WTC11 (cell line): Measurements from ENCODE around the gene RBM34. TPM values are rescaled to one million over a fixed set of nuclear protein-coding genes. Genes with fewer than 3 reads are reported as not detected.

Source experiments
- ATAC-seq: fragments of 200-7000 bp; cut with Tn5 transposase; 2 replicates; pipeline ENCODE4 v1.10.0; 2021; ENCODE audit warnings: mild to moderate bottlenecking, moderate library complexity
- CTCF ChIA-PET: fragments of 300-600 bp; sonication (Branson Sonifier 250); formaldehyde crosslinking; loops from one replicate; lab custom pipeline; 2021; ENCODE audit warnings: antibody characterized with exemption; lab: Charles Lee
- POLR2A ChIA-PET: fragments of 350-600 bp; sonication (Branson Sonifier 250); formaldehyde crosslinking; loops from one replicate; lab custom pipeline; 2021; ENCODE audit warnings: antibody characterized with exemption; lab: Charles Lee
- DNase-seq: peaks from one replicate; pipeline ENCODE4 v3.0.0; 2021; ENCODE audit warnings: low spot score
- H3K27ac Mint-ChIP-seq: 2 replicates; pipeline ENCODE4 v1.8.0; 2021; ENCODE audit warnings: mixed read lengths
- H3K27me3 Mint-ChIP-seq: 2 replicates; pipeline ENCODE4 v1.8.0; 2021; ENCODE audit warnings: low read depth, mild to moderate bottlenecking, moderate library complexity, mixed read lengths
- H3K36me3 Mint-ChIP-seq: 2 replicates; pipeline ENCODE4 v1.8.0; 2021; ENCODE audit warnings: mixed read lengths
- H3K4me1 Mint-ChIP-seq: 2 replicates; pipeline ENCODE4 v1.8.0; 2022; ENCODE audit warnings: mixed read lengths
- H3K4me3 Mint-ChIP-seq: 2 replicates; pipeline ENCODE4 v1.8.0; 2021; ENCODE audit warnings: mild to moderate bottlenecking, moderate library complexity, mixed read lengths
- H3K9me3 Mint-ChIP-seq: 2 replicates; pipeline ENCODE4 v1.8.0; 2021; ENCODE audit warnings: mixed read lengths
- ELF4 ChIP-seq: sonication (generic); formaldehyde crosslinking; IDR thresholded peaks from 2 replicates; pipeline ENCODE4 v1.8.1; 2022; ENCODE audit warnings: low read depth, mild to moderate bottlenecking, moderate library complexity, missing genetic modification reagents
- FOXP1 ChIP-seq: sonication (generic); formaldehyde crosslinking; IDR thresholded peaks from 2 replicates; pipeline ENCODE4 v1.8.0; 2022; ENCODE audit warnings: missing genetic modification reagents, mild to moderate bottlenecking, moderate library complexity, borderline replicate concordance
- GABPB1 ChIP-seq: sonication (generic); formaldehyde crosslinking; IDR thresholded peaks from 2 replicates; pipeline ENCODE4 v1.8.1; 2023; ENCODE audit warnings: mild to moderate bottlenecking, missing genetic modification reagents
- HMGA2 ChIP-seq: fragments of 250-450 bp; sonication (Bioruptor Pico); IDR thresholded peaks from 2 replicates; pipeline ENCODE4 v1.4.0; 2021; ENCODE audit warnings: mild to moderate bottlenecking, moderate library complexity
- NR2C2 ChIP-seq: sonication (generic); formaldehyde crosslinking; IDR thresholded peaks from 2 replicates; pipeline ENCODE4 v1.8.0; 2022; ENCODE audit warnings: mild to moderate bottlenecking, missing genetic modification reagents
- PRRX2 ChIP-seq: fragments of 250-450 bp; sonication (Bioruptor Pico); IDR thresholded peaks from 2 replicates; pipeline ENCODE4 v1.8.0; 2021; ENCODE audit warnings: mild to moderate bottlenecking
- SMAD4 ChIP-seq: sonication (generic); formaldehyde crosslinking; IDR thresholded peaks from 2 replicates; pipeline ENCODE4 v1.8.0; 2022; ENCODE audit warnings: mild to moderate bottlenecking, missing genetic modification reagents
- SOX15 ChIP-seq: fragments of 250-450 bp; sonication (Bioruptor Pico); IDR thresholded peaks from 2 replicates; pipeline ENCODE4 v1.9.0; 2021; ENCODE audit warnings: mild to moderate bottlenecking
- TCF7 ChIP-seq: sonication (generic); formaldehyde crosslinking; IDR thresholded peaks from 2 replicates; pipeline ENCODE4 v1.8.0; 2022; ENCODE audit warnings: mild to moderate bottlenecking, low read depth, missing genetic modification reagents, moderate library complexity
- TEAD1 ChIP-seq: sonication (generic); formaldehyde crosslinking; IDR thresholded peaks from 2 replicates; pipeline ENCODE4 v1.8.0; 2022; ENCODE audit warnings: mild to moderate bottlenecking, missing genetic modification reagents
- TP53 ChIP-seq: sonication (generic); formaldehyde crosslinking; IDR thresholded peaks from 2 replicates; pipeline ENCODE4 v1.8.1; 2023; ENCODE audit warnings: mild to moderate bottlenecking, missing genetic modification reagents
- ZNF138 ChIP-seq: sonication (generic); formaldehyde crosslinking; conservative IDR thresholded peaks from 2 replicates; pipeline ENCODE4 v1.8.1; 2022; ENCODE audit warnings: mild to moderate bottlenecking, moderate library complexity, missing genetic modification reagents
- ZNF232 ChIP-seq: sonication (generic); formaldehyde crosslinking; IDR thresholded peaks from 2 replicates; pipeline ENCODE4 v1.8.0; 2022; ENCODE audit warnings: mild to moderate bottlenecking, missing genetic modification reagents
- ZNF416 ChIP-seq: fragments of 250-450 bp; sonication (Bioruptor Pico); IDR thresholded peaks from 2 replicates; pipeline ENCODE4 v1.9.0; 2021; ENCODE audit warnings: mild to moderate bottlenecking, inconsistent platforms
- ZNF671 ChIP-seq: fragments of 250-450 bp; sonication (Bioruptor Pico); IDR thresholded peaks from 2 replicates; pipeline ENCODE4 v1.8.0; 2021; ENCODE audit warnings: mild to moderate bottlenecking
- total RNA-seq: library from RNA; stranded (reverse); gene quantifications from 3 replicates; pipeline ENCODE4 v1.2.3, GENCODE V29; 2021
- TF ChIP-seq, protein P1 (sequence below): sonication (generic); formaldehyde crosslinking; IDR thresholded peaks from 2 replicates; pipeline ENCODE4 v1.8.0; 2022; ENCODE audit warnings: mild to moderate bottlenecking, missing genetic modification reagents
- TF ChIP-seq, protein P2 (sequence below): sonication (generic); formaldehyde crosslinking; IDR thresholded peaks from 2 replicates; pipeline ENCODE4 v1.8.1; 2022; ENCODE audit warnings: low read depth, missing genetic modification reagents, borderline replicate concordance
- TF ChIP-seq, protein P3 (sequence below): sonication (generic); formaldehyde crosslinking; conservative IDR thresholded peaks from 2 replicates; pipeline ENCODE4 v1.8.1; 2023; ENCODE audit warnings: mild to moderate bottlenecking, low read depth, missing genetic modification reagents, moderate library complexity
- TF ChIP-seq, protein P4 (sequence below): sonication (generic); formaldehyde crosslinking; IDR thresholded peaks from 2 replicates; pipeline ENCODE4 v1.8.1; 2023; ENCODE audit warnings: mild to moderate bottlenecking, missing genetic modification reagents, borderline replicate concordance
- TF ChIP-seq, protein P5 (sequence below): sonication (generic); formaldehyde crosslinking; IDR thresholded peaks from 2 replicates; pipeline ENCODE4 v1.8.0; 2023; ENCODE audit warnings: missing genetic modification reagents
- TF ChIP-seq, protein P6 (sequence below): sonication (generic); formaldehyde crosslinking; IDR thresholded peaks from 2 replicates; pipeline ENCODE4 v1.8.0; 2022; ENCODE audit warnings: mild to moderate bottlenecking, missing genetic modification reagents

The RBM34 gene
- total RNA-seq, 1 experiment from 2014 or later = 112 TPM

DNA sequence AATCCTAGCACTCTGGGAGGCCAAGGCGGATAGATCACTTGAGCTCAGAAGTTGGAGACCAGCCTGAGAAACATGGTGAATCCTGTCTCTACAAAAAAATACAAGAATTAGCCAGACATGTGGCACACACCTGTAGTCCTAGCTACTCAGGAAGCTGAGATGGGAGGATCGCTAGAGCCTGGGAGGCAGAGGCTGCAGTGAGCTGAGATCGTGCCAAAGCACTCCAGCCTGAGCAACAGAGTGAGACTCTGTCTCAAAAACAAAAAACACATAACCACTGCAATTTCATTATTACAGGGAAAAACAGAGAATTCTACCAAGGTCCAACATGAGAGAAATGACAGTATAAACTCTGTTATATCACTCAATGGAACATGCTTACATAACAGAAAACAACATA, 28.0 kb downstream of the RBM34 start (continued):
- TF ChIP-seq, protein P1, sequence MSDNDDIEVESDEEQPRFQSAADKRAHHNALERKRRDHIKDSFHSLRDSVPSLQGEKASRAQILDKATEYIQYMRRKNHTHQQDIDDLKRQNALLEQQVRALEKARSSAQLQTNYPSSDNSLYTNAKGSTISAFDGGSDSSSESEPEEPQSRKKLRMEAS (CRISPR knock-in tag) = no peak
- TF ChIP-seq, protein P2, sequence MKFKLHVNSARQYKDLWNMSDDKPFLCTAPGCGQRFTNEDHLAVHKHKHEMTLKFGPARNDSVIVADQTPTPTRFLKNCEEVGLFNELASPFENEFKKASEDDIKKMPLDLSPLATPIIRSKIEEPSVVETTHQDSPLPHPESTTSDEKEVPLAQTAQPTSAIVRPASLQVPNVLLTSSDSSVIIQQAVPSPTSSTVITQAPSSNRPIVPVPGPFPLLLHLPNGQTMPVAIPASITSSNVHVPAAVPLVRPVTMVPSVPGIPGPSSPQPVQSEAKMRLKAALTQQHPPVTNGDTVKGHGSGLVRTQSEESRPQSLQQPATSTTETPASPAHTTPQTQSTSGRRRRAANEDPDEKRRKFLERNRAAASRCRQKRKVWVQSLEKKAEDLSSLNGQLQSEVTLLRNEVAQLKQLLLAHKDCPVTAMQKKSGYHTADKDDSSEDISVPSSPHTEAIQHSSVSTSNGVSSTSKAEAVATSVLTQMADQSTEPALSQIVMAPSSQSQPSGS (CRISPR knock-in tag) = no peak
- no peak for TF ChIP-seq GABPB1 (CRISPR knock-in tag)

DNA sequence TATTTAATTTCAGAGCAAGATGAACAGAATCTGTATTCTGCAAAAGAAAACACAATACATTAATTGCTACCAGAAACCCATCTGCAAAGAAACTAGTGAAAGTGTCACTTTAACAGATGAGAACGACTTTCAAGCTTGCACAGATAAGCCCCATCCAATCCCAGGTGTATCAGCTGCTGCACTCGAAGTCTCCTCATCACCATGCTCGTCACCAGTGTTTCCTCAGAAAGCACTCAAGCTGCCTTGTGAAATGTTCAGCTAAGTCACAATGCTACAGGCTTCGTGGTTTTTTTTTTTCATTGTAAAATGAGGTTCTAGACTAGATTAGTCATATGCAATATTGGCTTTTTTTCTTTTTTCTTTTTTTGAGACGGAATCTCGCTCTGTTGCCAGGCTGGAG, 29.1 kb downstream of the RBM34 start:
- H3K9me3 Mint-ChIP-seq = no peaks in the 10 kb centered on the region
- TF ChIP-seq ZNF671 (CRISPR knock-in tag) (no peak), ZNF232 (CRISPR knock-in tag) (no peak)
- H3K36me3 Mint-ChIP-seq = peaks cover 53% of the 10 kb centered on the region
- H3K27me3 Mint-ChIP-seq = no peaks in the 10 kb centered on the region
- no peak overlapping the region for H3K4me3 Mint-ChIP-seq
- no peak for ATAC-seq
- no peak for DNase-seq
- H3K27ac Mint-ChIP-seq = peak overlapping the region; percentile 32; the same call in 1 of the 2 replicates
- CTCF ChIA-PET = no interaction called here
- peaks cover 19% of the 10 kb centered on the region for H3K4me1 Mint-ChIP-seq
- POLR2A ChIA-PET = no interaction called here

DNA sequence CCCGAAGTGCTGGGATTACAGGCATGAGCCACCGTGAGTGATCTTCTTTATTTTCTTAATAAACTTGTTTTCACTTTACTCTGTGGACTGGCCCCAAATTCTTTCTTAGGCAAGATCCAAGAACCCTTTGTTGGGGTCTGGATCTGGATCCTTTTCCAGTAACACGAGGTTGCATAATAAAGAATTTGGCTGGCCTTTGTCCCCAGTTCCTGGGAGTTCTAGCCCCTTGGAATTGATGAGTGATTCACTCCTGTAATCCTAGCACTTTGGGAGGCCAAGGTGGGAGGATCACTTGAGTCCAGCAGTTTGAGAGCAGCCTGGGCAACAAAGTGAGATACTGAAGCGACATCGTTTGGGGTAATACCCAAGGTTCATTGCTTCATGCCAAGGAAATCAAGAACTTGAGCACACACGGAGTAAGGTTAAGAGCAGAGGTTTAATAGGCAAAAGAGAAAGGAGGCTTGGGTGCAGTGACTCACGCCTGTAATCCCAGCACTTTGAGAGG, 30.2 kb downstream of the RBM34 start:
- H3K36me3 Mint-ChIP-seq = peaks cover 52% of the 10 kb centered on the region
- TF ChIP-seq, protein P3, sequence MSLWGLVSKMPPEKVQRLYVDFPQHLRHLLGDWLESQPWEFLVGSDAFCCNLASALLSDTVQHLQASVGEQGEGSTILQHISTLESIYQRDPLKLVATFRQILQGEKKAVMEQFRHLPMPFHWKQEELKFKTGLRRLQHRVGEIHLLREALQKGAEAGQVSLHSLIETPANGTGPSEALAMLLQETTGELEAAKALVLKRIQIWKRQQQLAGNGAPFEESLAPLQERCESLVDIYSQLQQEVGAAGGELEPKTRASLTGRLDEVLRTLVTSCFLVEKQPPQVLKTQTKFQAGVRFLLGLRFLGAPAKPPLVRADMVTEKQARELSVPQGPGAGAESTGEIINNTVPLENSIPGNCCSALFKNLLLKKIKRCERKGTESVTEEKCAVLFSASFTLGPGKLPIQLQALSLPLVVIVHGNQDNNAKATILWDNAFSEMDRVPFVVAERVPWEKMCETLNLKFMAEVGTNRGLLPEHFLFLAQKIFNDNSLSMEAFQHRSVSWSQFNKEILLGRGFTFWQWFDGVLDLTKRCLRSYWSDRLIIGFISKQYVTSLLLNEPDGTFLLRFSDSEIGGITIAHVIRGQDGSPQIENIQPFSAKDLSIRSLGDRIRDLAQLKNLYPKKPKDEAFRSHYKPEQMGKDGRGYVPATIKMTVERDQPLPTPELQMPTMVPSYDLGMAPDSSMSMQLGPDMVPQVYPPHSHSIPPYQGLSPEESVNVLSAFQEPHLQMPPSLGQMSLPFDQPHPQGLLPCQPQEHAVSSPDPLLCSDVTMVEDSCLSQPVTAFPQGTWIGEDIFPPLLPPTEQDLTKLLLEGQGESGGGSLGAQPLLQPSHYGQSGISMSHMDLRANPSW (CRISPR knock-in tag) = no peak
- TF ChIP-seq FOXP1 (no peak), ZNF416 (CRISPR knock-in tag) (no peak), TP53 (CRISPR knock-in tag) (no peak), HMGA2 (CRISPR knock-in tag) (no peak), TEAD1 (CRISPR knock-in tag) (no peak), ZNF138 (CRISPR knock-in tag) (no peak), NR2C2 (no peak), SOX15 (CRISPR knock-in tag) (no peak), GABPB1 (CRISPR knock-in tag) (no peak), ELF4 (CRISPR knock-in tag) (no peak), PRRX2 (CRISPR knock-in tag) (no peak), TCF7 (CRISPR knock-in tag) (no peak), SMAD4 (CRISPR knock-in tag) (no peak)
- TF ChIP-seq, protein P4, sequence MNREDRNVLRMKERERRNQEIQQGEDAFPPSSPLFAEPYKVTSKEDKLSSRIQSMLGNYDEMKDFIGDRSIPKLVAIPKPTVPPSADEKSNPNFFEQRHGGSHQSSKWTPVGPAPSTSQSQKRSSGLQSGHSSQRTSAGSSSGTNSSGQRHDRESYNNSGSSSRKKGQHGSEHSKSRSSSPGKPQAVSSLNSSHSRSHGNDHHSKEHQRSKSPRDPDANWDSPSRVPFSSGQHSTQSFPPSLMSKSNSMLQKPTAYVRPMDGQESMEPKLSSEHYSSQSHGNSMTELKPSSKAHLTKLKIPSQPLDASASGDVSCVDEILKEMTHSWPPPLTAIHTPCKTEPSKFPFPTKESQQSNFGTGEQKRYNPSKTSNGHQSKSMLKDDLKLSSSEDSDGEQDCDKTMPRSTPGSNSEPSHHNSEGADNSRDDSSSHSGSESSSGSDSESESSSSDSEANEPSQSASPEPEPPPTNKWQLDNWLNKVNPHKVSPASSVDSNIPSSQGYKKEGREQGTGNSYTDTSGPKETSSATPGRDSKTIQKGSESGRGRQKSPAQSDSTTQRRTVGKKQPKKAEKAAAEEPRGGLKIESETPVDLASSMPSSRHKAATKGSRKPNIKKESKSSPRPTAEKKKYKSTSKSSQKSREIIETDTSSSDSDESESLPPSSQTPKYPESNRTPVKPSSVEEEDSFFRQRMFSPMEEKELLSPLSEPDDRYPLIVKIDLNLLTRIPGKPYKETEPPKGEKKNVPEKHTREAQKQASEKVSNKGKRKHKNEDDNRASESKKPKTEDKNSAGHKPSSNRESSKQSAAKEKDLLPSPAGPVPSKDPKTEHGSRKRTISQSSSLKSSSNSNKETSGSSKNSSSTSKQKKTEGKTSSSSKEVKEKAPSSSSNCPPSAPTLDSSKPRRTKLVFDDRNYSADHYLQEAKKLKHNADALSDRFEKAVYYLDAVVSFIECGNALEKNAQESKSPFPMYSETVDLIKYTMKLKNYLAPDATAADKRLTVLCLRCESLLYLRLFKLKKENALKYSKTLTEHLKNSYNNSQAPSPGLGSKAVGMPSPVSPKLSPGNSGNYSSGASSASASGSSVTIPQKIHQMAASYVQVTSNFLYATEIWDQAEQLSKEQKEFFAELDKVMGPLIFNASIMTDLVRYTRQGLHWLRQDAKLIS (CRISPR knock-in tag) = no peak
- TF ChIP-seq, protein P5, sequence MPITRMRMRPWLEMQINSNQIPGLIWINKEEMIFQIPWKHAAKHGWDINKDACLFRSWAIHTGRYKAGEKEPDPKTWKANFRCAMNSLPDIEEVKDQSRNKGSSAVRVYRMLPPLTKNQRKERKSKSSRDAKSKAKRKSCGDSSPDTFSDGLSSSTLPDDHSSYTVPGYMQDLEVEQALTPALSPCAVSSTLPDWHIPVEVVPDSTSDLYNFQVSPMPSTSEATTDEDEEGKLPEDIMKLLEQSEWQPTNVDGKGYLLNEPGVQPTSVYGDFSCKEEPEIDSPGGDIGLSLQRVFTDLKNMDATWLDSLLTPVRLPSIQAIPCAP (CRISPR knock-in tag) = no peak
- TF ChIP-seq, protein P6, sequence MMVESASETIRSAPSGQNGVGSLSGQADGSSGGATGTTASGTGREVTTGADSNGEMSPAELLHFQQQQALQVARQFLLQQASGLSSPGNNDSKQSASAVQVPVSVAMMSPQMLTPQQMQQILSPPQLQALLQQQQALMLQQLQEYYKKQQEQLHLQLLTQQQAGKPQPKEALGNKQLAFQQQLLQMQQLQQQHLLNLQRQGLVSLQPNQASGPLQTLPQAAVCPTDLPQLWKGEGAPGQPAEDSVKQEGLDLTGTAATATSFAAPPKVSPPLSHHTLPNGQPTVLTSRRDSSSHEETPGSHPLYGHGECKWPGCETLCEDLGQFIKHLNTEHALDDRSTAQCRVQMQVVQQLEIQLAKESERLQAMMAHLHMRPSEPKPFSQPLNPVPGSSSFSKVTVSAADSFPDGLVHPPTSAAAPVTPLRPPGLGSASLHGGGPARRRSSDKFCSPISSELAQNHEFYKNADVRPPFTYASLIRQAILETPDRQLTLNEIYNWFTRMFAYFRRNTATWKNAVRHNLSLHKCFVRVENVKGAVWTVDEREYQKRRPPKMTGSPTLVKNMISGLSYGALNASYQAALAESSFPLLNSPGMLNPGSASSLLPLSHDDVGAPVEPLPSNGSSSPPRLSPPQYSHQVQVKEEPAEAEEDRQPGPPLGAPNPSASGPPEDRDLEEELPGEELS (CRISPR knock-in tag) = no peak
- ChIA-PET POLR2A (no interaction called here), CTCF (no interaction called here)
- ATAC-seq = no peak
- H3K4me1 Mint-ChIP-seq = peaks cover 29% of the 10 kb centered on the region
- H3K27me3 Mint-ChIP-seq = no peaks in the 10 kb centered on the region
- no peak for DNase-seq
- H3K4me3 Mint-ChIP-seq = no peak overlapping the region
- peak overlapping the region; percentile 93 for H3K27ac Mint-ChIP-seq
- H3K9me3 Mint-ChIP-seq = no peaks in the 10 kb centered on the region
